A549 (cell line): ENCODE data around the gene ADAM8. TPM values are rescaled to one million over a fixed set of nuclear protein-coding genes. Genes with fewer than 3 reads are reported as not detected.

Source experiments
- ATAC-seq, 2 experiments: fragments of 200-7000 bp in 1 of 2; fragments of >200 bp in 1 of 2; cut with Nextera tagmentation in 1 of 2; cut with Tn5 transposase in 1 of 2; 3 replicates each; pipeline versions ENCODE4 v1.8.0 to v1.9.1; 2018 to 2020; ENCODE audit warnings: mild to moderate bottlenecking in 1 of 2, moderate library complexity in 1 of 2
- CTCF ChIA-PET: fragments of 300-600 bp; sonication (Branson Sonifier 250); formaldehyde crosslinking; extraction: SDS; loops from one replicate; lab custom pipeline; 2021; ENCODE audit warnings: antibody characterized with exemption, inconsistent platforms; lab: Yijun Ruan, JAX
- POLR2A ChIA-PET: fragments of 350-600 bp; formaldehyde crosslinking; extraction: SDS; loops from one replicate; lab custom pipeline; 2021; ENCODE audit warnings: antibody characterized with exemption, inconsistent platforms; lab: Yijun Ruan, JAX
- DNase-seq, 2 experiments: peaks; one replicate each; pipeline versions ENCODE4 v3.0.0 to v3.0.0-alpha.2; 2011 to 2016; ENCODE audit warnings: low read depth in 1 of 2, low spot score in 1 of 2
- FAIRE-seq: peaks from 2 replicates; lab custom pipeline; 2011; peaks lifted over from hg19 to GRCh38; lab: Jason Lieb, UNC
- H3K27ac ChIP-seq, 2 experiments: fragments of >200 bp; sonication (Bioruptor Twin); formaldehyde crosslinking; 3 replicates each; pipeline ENCODE4 v1.5.1; 2016 to 2017
- H3K4me1 ChIP-seq: fragments of >200 bp; sonication (Bioruptor Twin); formaldehyde crosslinking; 3 replicates; pipeline ENCODE4 v1.6.1; 2016
- H3K4me2 ChIP-seq: fragments of >200 bp; sonication (Bioruptor Twin); formaldehyde crosslinking; 3 replicates; pipeline ENCODE4 v1.6.1; 2016
- H3K4me3 ChIP-seq: fragments of >200 bp; sonication (Bioruptor Twin); formaldehyde crosslinking; 3 replicates; pipeline ENCODE4 v1.5.1; 2016
- H3K9me3 ChIP-seq: fragments of >200 bp; sonication (Bioruptor Twin); formaldehyde crosslinking; 3 replicates; pipeline ENCODE4 v1.6.1; 2016
- BCL3 ChIP-seq: fragments of >200 bp; sonication (Bioruptor Twin); formaldehyde crosslinking; IDR thresholded peaks from 3 replicates; pipeline ENCODE4 v1.6.1; 2016
- CEBPB ChIP-seq, 2 experiments: fragments of >200 bp in 1 of 2; sonication (Bioruptor Twin) in 1 of 2; formaldehyde crosslinking in 1 of 2; IDR thresholded peaks; 2 replicates each; pipeline ENCODE4 v1.6.1; 2012 to 2016
- CTCF ChIP-seq: fragments of >200 bp; sonication (Bioruptor Twin); formaldehyde crosslinking; IDR thresholded peaks from 3 replicates; pipeline ENCODE4 v1.5.1; 2016
- EHMT2 ChIP-seq: fragments of 200-600 bp; sonication (generic); IDR thresholded peaks from 2 replicates; pipeline ENCODE4 v1.6.1; 2016; ENCODE audit warnings: antibody characterized with exemption, low read depth, mild to moderate bottlenecking, moderate library complexity
- FOSB ChIP-seq: fragments of 250-450 bp; sonication (Bioruptor Pico); IDR thresholded peaks from 2 replicates; pipeline ENCODE4 v1.5.0; 2020; ENCODE audit warnings: mild to moderate bottlenecking, moderate library complexity
- HEYL ChIP-seq: fragments of 250-450 bp; sonication (Bioruptor Pico); IDR thresholded peaks from 2 replicates; pipeline ENCODE4 v1.8.0; 2021; ENCODE audit warnings: mild to moderate bottlenecking, moderate library complexity
- HOXA7 ChIP-seq: fragments of 250-450 bp; sonication (Bioruptor Pico); IDR thresholded peaks from 2 replicates; pipeline ENCODE4 v1.5.0; 2020; ENCODE audit warnings: mild to moderate bottlenecking, moderate library complexity
- HOXB13 ChIP-seq: fragments of 250-450 bp; sonication (Bioruptor Pico); IDR thresholded peaks from 2 replicates; pipeline ENCODE4 v1.5.0; 2020; ENCODE audit warnings: low read depth, mild to moderate bottlenecking, moderate library complexity
- HOXB5 ChIP-seq: fragments of 250-450 bp; sonication (Bioruptor Pico); IDR thresholded peaks from 2 replicates; pipeline ENCODE4 v1.5.0; 2020; ENCODE audit warnings: mild to moderate bottlenecking, moderate library complexity
- JUN ChIP-seq, 2 experiments: fragments of >200 bp; sonication (Bioruptor Twin); formaldehyde crosslinking; IDR thresholded peaks; 2 replicates in 1 of 2; 3 replicates in 1 of 2; pipeline ENCODE4 v1.6.1; 2016 to 2017
- KDM1A ChIP-seq: fragments of 200-600 bp; sonication (generic); IDR thresholded peaks from 2 replicates; pipeline ENCODE4 v1.6.1; 2016; ENCODE audit warnings: low read depth, mild to moderate bottlenecking
- MAFK ChIP-seq: fragments of 450-650 bp; IDR thresholded peaks from 2 replicates; pipeline ENCODE4 v1.6.1; 2014; ENCODE audit not compliant: partially characterized antibody
- MAX ChIP-seq: IDR thresholded peaks from 2 replicates; pipeline ENCODE4 v1.6.1; 2012
- MAZ ChIP-seq: fragments of 150-350 bp; IDR thresholded peaks from 2 replicates; pipeline ENCODE4 v1.6.1; 2014; ENCODE audit warnings: antibody characterized with exemption, low read depth, low read length, borderline replicate concordance
- MYC ChIP-seq: IDR thresholded peaks from 2 replicates; pipeline ENCODE4 v1.6.1; 2012; ENCODE audit warnings: mild to moderate bottlenecking, inconsistent platforms, low read length, improper control_type of control experiment, borderline replicate concordance
- RARB ChIP-seq: fragments of 250-450 bp; sonication (Bioruptor Pico); IDR thresholded peaks from 2 replicates; pipeline ENCODE4 v1.8.0; 2021; ENCODE audit warnings: mild to moderate bottlenecking, moderate library complexity
- REST ChIP-seq: fragments of 200-600 bp; sonication (generic); IDR thresholded peaks from 2 replicates; pipeline ENCODE4 v1.6.1; 2016; ENCODE audit warnings: antibody characterized with exemption, mild to moderate bottlenecking, moderate library complexity
- RNF2 ChIP-seq: fragments of 200-600 bp; sonication (generic); IDR thresholded peaks from 2 replicates; pipeline ENCODE4 v1.6.1; 2016; ENCODE audit warnings: low read depth, mild to moderate bottlenecking, antibody characterized with exemption, moderate library complexity, borderline replicate concordance
- SMC3 ChIP-seq: fragments of >200 bp; sonication (Bioruptor Twin); formaldehyde crosslinking; IDR thresholded peaks from 3 replicates; pipeline ENCODE4 v1.6.1; 2018; ENCODE audit warnings: inconsistent platforms
- ZNF302 ChIP-seq: fragments of 250-450 bp; sonication (Bioruptor Pico); IDR thresholded peaks from 2 replicates; pipeline ENCODE4 v1.9.0; 2021; ENCODE audit warnings: inconsistent platforms, mild to moderate bottlenecking, moderate library complexity
- WGBS: methylation state at CpG from one replicate; pipeline ENCODE4 v1.1.6; 2017; ENCODE audit errors: missing lambda C conversion rate; 5-methylcytosine and 5-hydroxymethylcytosine counted together
- polyA plus RNA-seq, 4 experiments: library from polyadenylated mRNA; depleted of rRNA in 3 of 4; stranded (reverse); fragments of >200 nt; fragmentation: RNase III in 1 of 4; extraction: RNeasy Plus Mini Kit Qiagen cat#74134 plus additional on column Dnase treatment in 1 of 4; gene quantifications; 2 replicates in 3 of 4; 3 replicates in 1 of 4; pipeline ENCODE4 v1.2.3, GENCODE V29; 2011 to 2017

The ADAM8 gene
- polyA plus RNA-seq, 2 of the 4 experiments (the other 2 are of a cell fraction) = 1.4 to 4.1 TPM

DNA sequence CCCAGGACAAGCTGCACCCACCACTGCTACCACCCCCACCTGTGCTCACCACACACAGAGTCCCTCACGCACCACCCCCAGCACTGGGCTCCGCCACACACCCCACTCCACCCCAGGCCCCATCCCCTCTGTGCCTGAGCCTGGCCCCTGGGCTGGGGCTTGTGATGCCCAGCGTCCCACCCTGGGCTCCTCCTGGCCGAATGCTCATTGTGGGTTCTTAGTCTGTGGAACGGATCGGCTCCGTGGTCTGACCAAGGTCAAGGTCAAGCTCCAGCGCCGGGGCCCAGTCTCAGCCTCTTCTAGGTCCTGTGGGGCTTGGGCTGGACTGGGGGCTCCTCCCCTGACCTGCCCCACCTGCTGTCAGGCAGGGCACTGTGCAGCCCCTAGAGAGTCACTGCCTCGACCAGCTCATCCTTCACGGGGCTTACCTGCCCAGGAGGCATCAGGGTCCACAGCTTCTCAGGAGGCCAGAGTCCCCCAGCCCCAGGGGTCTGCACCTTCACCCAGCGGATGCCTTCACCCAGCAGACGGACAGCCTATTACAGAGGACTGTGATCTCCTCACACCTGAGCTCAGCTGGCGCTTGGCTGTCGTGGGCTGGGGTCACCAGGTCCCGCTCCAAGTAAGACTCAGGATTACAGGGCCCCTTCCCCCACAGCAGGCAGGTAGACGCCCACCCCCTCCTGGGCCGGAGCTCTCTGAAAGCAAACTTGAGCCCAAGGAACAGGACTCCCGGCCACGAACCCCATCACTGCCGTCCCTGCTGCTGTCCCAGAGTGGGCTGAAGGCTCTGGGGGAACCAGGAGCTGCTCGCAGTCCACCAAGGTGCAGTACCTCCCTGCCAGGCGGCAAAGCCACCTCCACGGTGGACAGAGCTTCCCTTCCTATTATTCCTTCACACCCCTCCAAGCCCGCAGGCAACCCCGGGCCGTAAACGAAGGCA lies 61.9 kb downstream of the ADAM8 start:
- H3K4me2 ChIP-seq = no peak overlapping the region
- WGBS = 52% methylated on average over 11 of the region's 28 CpGs
- ChIA-PET CTCF (interaction anchor here (1.1 kb wide), 1 partner anchor 19 kb away, joined by 3 read pairs; no protein-coding TSS in a partner anchor), POLR2A (no interaction called here)
- no peak for DNase-seq
- H3K4me1 ChIP-seq = no peaks in the 10 kb centered on the region
- H3K9me3 ChIP-seq = no peaks in the 10 kb centered on the region
- no peak for TF ChIP-seq HEYL (CRISPR knock-in tag)
- no peak for TF ChIP-seq EHMT2
- no peak for TF ChIP-seq REST
- TF ChIP-seq HOXB13 (CRISPR knock-in tag) = no peak
- no peak for TF ChIP-seq SMC3
- no peak for TF ChIP-seq RNF2
- no peak for TF ChIP-seq JUN (IDR thresholded peaks at IDR 0.05)
- TF ChIP-seq MAX = no peak
- H3K27ac ChIP-seq = no peak overlapping the region
- no peak overlapping the region for H3K4me3 ChIP-seq
- no peak for FAIRE-seq
- ATAC-seq = peak in 1 of 2 experiments; percentile 16; a peak in 1 of 6 replicates

- no peaks in the 10 kb centered on the region for H3K4me1 ChIP-seq
- 29% methylated on average over 25 of the region's 32 CpGs for WGBS
- no peaks in the 10 kb centered on the region for H3K9me3 ChIP-seq
- H3K4me2 ChIP-seq = no peak overlapping the region
- TF ChIP-seq CTCF (no peak), KDM1A (no peak), BCL3 (no peak), RARB (CRISPR knock-in tag) (no peak), MYC (no peak), FOSB (no peak), MAFK (no peak), ZNF302 (CRISPR knock-in tag) (no peak), RNF2 (no peak), JUN (IDR thresholded peaks at IDR 0.05) (no peak), CEBPB (IDR thresholded peaks at IDR 0.05) (no peak), HOXA7 (CRISPR knock-in tag) (no peak), MAZ (no peak), HOXB5 (no peak)
- no peak for ATAC-seq
- H3K4me3 ChIP-seq = no peak overlapping the region
- DNase-seq = no peak
- no peak overlapping the region for H3K27ac ChIP-seq
- ChIA-PET CTCF (interaction anchor here (1.1 kb wide), 1 partner anchor 18 kb away, joined by 3 read pairs; no protein-coding TSS in a partner anchor), POLR2A (no interaction called here)
- FAIRE-seq = no peak
Observed at GRCh38 chr10:133213641-133214467, 62.8 kb downstream of the ADAM8 start.
